Measurements from ENCODE around the gene CSE1L.
"Not testable (repeated sequence)": the region's sequence is repeated elsewhere in the genome, so short reads cannot be mapped to it uniquely, and the experiment has no call there.

The CSE1L gene

DNA sequence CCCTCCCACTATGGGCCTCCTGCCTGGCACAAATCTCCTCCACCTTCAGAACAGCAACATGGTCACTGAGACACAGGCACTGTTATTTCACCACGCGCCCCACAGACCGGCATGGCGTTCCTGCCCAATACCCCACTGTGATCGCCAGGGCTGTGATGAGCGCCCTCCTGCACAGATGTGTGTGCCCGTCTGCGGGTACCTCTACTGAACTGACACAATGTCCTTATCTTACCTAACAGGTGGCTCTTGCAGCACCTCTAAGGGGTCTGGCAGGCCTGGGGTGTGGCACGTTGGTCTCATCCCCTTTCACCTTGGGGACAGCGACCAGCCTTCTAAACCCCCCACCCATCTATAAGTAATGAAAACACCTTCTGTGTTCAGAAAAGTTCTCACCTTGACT, 77.9 kb downstream of the CSE1L start:
- DNase-seq (ENCODE audit: low read depth in 2 of 2, low spot score in 1 of 2) = no peak

GRCh38 chr20:49132995-49133478, 86.9 kb downstream of the CSE1L start:
- DNase-seq (ENCODE audit: low read depth in 2 of 2, low spot score in 1 of 2) = no peak

- DNase-seq (ENCODE audit: low read depth in 2 of 2, low spot score in 1 of 2) = no peak
Measured at GRCh38 chr20:49133571-49133970, 87.5 kb downstream of the CSE1L start.

DNA sequence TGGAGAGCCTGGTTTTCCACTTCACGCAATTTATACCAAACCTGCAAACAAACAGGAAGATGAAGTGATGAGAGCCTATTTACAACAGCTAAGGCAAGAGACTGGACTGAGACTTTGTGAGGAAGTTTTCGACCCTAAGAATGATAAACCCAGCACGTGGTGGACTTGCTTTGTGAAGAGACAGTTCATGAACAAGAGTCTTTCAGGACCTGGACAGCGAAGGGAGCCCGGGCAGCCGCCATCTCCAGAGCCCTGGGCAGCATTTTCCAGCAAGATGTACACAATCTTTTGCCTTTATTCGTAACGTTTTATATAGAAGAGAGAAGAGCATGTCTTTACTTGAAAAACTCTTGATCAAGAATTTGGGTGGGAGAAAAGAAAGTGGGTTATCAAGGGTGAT, 88.7 kb downstream of the CSE1L start:
- not testable (repeated sequence) for DNase-seq (ENCODE audit: low read depth in 2 of 2, low spot score in 1 of 2)

DNA sequence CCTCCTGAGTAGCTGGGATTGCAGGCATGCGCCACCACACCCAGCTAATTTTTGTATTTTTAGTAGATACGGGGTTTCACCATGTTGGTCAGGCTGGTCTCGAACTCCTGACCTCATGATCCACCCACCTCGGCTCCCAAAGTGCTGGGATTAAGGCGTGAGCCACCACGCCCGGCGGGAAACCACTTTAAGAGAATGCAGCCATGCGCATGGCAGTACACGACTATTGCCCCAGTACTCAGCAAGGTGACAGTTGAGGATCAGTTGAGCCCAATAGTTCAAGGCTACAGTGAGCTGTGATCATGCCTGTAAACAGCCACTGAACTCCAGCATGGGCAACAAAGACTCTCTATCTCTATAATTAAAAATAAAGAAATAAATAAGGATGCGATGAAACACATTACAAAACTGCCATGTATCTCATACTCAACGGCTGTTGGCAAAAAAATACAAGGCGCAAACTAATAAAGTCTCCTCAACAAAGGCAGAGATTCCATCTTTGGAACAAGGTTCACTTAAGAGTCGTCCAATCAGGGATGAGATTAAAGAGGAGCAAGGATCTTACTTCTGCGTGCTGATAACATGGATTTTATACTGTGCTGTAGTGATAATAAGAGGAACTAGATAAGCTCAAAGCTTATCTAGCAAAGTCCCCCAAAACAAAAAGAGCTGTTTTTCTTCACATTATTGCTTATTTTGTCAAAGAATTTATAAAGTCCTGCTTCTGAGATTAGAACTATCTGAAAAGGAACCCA, 90.9 kb downstream of the CSE1L start:
- DNase-seq (ENCODE audit: low read depth in 2 of 2, low spot score in 1 of 2) = no peak

DNA sequence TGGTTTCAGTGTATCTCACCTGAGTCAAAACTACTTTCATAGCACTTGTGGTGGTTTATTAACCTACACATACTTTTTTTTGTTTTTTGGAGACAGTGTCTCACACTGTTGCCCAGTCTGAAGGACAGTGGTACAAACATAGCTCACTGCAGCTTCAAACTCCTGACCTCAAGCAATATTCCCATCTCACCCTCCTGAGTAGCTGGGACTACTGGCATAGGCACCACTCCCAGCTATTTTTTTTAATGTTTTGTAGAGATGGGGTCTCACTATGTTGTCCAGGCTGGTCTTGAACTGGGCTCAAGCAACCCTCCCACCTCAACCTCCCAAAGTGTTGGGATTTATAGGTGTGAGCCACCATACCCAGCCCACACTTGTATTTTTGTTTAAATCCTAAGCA, 92.3 kb downstream of the CSE1L start:
- DNase-seq (ENCODE audit: low read depth in 2 of 2, low spot score in 1 of 2) = no peak

- DNase-seq (ENCODE audit: low read depth in 2 of 2, low spot score in 1 of 2) = no peak
Measured at GRCh38 chr20:49140411-49140810, 94.3 kb downstream of the CSE1L start.

DNA sequence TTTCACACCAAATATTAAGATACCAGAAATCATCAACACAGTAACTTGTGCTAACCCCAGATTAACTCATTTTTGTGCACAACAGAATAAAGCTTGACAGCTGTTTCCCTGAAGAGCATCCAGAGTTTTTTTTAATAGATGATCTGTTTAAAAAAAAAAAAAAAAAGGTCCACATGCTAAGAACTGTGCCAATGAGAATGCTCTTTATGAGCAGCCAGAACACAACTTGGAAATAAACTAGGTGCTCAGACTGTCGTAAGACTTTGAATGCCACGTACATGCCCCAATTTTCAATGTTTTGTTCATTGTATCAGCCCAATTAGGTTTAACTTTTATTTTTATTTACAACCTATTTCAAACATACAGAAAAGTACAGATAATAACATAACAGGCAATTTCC, 94.7 kb downstream of the CSE1L start:
- no peak for DNase-seq (ENCODE audit: low read depth in 2 of 2, low spot score in 1 of 2)

Data from stimulated activated CD8-positive, alpha-beta memory T cell treated with anti-CD3 and anti-CD28 coated beads, Interleukin-4, amount 100 ng/mL, for 1 hour (primary cell).